Ishikawa (cell line): ENCODE measurements around the gene EGLN3.

Experiments used
- CEBPB ChIP-seq: IDR thresholded peaks from 2 replicates; pipeline ENCODE4 v1.6.1; 2012
- CREB1 ChIP-seq: IDR thresholded peaks from 2 replicates; pipeline ENCODE4 v1.6.1; 2012; ENCODE audit warnings: low read depth
- EGR1 ChIP-seq: IDR thresholded peaks from 2 replicates; pipeline ENCODE4 v1.6.1; 2012
- EP300 ChIP-seq: IDR thresholded peaks from 2 replicates; pipeline ENCODE4 v1.6.1; 2012; ENCODE audit warnings: borderline replicate concordance
- FOXM1 ChIP-seq: IDR thresholded peaks from 2 replicates; pipeline ENCODE4 v1.6.1; 2012; ENCODE audit warnings: low read depth, borderline replicate concordance
- MAX ChIP-seq: IDR thresholded peaks from 2 replicates; pipeline ENCODE4 v1.6.1; 2012
- NFIC ChIP-seq: IDR thresholded peaks from 2 replicates; pipeline ENCODE4 v1.6.1; 2012
- RAD21 ChIP-seq: IDR thresholded peaks from 2 replicates; pipeline ENCODE4 v1.6.1; 2012; ENCODE audit warnings: low read depth
- REST ChIP-seq: IDR thresholded peaks from 2 replicates; pipeline ENCODE4 v1.6.1; 2012; ENCODE audit warnings: low read depth, mild to moderate bottlenecking
- TAF1 ChIP-seq: IDR thresholded peaks from 2 replicates; pipeline ENCODE4 v1.6.1; 2012; ENCODE audit warnings: low read depth, mild to moderate bottlenecking
- TCF12 ChIP-seq: IDR thresholded peaks from 2 replicates; pipeline ENCODE4 v1.6.1; 2012; ENCODE audit warnings: low read depth
- TEAD4 ChIP-seq: IDR thresholded peaks from 2 replicates; pipeline ENCODE4 v1.6.1; 2012
- USF1 ChIP-seq: IDR thresholded peaks from 2 replicates; pipeline ENCODE4 v1.6.1; 2012
- YY1 ChIP-seq: IDR thresholded peaks from 2 replicates; pipeline ENCODE4 v1.6.1; 2012; ENCODE audit warnings: low read depth
- ZBTB7A ChIP-seq: IDR thresholded peaks from 2 replicates; pipeline ENCODE4 v1.6.1; 2012; ENCODE audit warnings: low read depth

EGLN3 gene

GRCh38 chr14:33927944-33928343 lies 22.9 kb downstream of the EGLN3 start:
- TF ChIP-seq YY1 (no peak), EGR1 (no peak), FOXM1 (no peak), TAF1 (no peak), CEBPB (no peak), USF1 (no peak), CREB1 (no peak), TEAD4 (no peak), TCF12 (no peak), REST (no peak), ZBTB7A (no peak)

GRCh38 chr14:33925946-33926345 lies 24.9 kb downstream of the EGLN3 start:
- no peak for TF ChIP-seq ZBTB7A
- TF ChIP-seq CEBPB, result no peak
- TF ChIP-seq MAX, result no peak
- no peak for TF ChIP-seq RAD21
- no peak for TF ChIP-seq TEAD4

GRCh38 chr14:33925235-33925634 lies 25.6 kb downstream of the EGLN3 start:
- TF ChIP-seq USF1, result no peak
- no peak for TF ChIP-seq CREB1

- TF ChIP-seq EGR1 (no peak), TEAD4 (no peak), USF1 (no peak), RAD21 (no peak), CEBPB (no peak), MAX (no peak), CREB1 (no peak), EP300 (no peak)
Measured at GRCh38 chr14:33924566-33925100, 26.2 kb downstream of the EGLN3 start.

GRCh38 chr14:33922125-33922524 lies 28.7 kb downstream of the EGLN3 start:
- TF ChIP-seq CREB1 (no peak), REST (no peak), MAX (no peak), YY1 (no peak), EGR1 (no peak), TCF12 (no peak), CEBPB (no peak), ZBTB7A (no peak)

- no peak for TF ChIP-seq TEAD4
- TF ChIP-seq ZBTB7A, result no peak
- no peak for TF ChIP-seq NFIC
- TF ChIP-seq USF1, result no peak
- TF ChIP-seq EGR1, result no peak
- TF ChIP-seq EP300, result no peak
- TF ChIP-seq CEBPB, result no peak
- TF ChIP-seq RAD21, result no peak
- no peak for TF ChIP-seq FOXM1
- TF ChIP-seq REST, result no peak
- no peak for TF ChIP-seq TAF1
- TF ChIP-seq YY1, result no peak
- TF ChIP-seq CREB1, result no peak
- no peak for TF ChIP-seq TCF12
- TF ChIP-seq MAX, result no peak
Measured at GRCh38 chr14:33918256-33918655, 32.6 kb downstream of the EGLN3 start.
